HG03460 (cell line): ENCODE measurements around the gene PKP4.

Experiments
- ATAC-seq: cut with Tn5 transposase; IDR thresholded peaks from one replicate; pipeline ENCODE4 v1.9.1; 2021; ENCODE audit not compliant: unreplicated experiment

Gene PKP4

GRCh38 chr2:158495175-158495574, 38.4 kb downstream of the PKP4 start:
- no peak for ATAC-seq

- ATAC-seq, result no peak
Observed at GRCh38 chr2:158496986-158497385, 40.2 kb downstream of the PKP4 start.

DNA sequence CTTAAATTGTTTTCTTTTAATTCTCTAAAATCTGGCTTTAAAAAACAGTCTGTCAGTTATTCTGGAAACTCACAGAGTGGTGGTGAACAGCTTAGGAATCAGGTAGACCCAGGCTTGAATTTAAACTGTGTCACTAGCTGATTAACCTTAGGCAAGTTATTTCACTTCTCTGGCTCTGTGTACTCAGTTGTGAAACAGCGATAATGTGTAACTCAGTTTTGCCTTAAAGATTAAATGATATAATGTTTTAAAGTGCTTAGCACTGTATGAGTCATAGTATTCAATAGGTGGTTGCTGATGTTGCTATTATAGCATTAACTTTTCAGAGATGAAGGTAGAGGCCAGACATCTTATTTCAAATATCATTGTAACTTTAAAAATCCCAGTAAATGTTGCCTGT, 40.7 kb downstream of the PKP4 start:
- no peak for ATAC-seq

GRCh38 chr2:158498043-158498748, 41.4 kb downstream of the PKP4 start:
- ATAC-seq, result no peak

DNA sequence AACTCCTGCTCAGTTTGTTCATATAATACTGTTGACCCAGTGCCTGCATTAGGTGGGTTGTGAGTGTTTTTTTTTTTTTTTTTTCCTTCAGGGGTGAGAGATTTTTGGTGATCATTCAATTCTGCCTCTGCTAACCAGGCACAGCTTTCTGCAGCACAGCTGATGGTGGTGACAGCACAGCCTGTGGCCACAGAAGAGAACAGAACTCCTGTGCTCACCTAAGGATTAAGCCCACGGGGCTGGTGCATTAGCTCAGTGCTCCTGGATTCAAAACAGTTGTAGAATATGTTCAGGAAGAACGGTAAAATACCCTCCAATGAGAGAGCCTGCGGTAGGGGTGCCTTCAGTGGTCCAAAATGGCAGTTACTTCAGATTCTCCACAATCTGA, 42.0 kb downstream of the PKP4 start:
- no peak for ATAC-seq

- ATAC-seq, result no peak
Observed at GRCh38 chr2:158499383-158499782, 42.6 kb downstream of the PKP4 start.

DNA sequence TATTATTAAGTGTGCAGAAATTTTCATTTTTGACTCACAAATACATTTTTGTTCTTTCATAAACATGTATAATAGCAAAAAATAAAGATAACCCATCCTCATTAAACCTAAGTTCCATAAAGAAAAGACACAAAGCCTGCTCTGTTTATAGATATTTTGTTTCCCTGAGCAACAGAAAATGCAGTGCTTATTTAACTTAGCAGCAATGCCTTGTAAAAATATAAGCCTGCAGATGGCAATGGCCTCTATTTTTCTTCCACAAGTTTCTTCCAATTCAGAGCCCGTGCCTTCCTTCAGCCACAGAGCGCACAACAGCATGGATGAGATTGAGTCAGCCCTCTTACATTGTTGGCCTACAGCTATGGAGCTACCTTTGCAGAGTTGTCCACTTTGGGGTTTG, 43.6 kb downstream of the PKP4 start:
- ATAC-seq, result no peak

DNA sequence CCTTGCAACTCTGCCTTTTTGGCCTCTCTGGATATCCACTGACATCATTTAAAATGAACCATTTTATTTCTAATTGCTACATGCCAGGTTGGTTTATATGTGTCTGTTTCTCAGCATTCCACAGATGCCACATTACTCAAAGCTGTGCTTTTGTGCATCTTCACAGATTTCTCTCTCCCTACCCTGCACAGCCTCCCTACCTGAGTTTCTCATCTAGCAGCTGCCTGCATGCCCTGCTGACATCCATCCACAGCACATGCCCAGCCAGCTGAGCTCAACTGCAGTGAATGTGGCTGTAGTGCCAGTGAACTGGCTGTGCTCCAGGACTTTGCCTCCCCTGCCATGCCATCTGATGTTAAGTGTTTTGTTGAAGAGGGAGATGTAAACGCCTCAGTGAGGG, 44.5 kb downstream of the PKP4 start:
- no peak for ATAC-seq

GRCh38 chr2:158502974-158503373, 46.2 kb downstream of the PKP4 start:
- no peak for ATAC-seq

- ATAC-seq, result no peak
Observed at GRCh38 chr2:158504088-158504487, 47.3 kb downstream of the PKP4 start.

DNA sequence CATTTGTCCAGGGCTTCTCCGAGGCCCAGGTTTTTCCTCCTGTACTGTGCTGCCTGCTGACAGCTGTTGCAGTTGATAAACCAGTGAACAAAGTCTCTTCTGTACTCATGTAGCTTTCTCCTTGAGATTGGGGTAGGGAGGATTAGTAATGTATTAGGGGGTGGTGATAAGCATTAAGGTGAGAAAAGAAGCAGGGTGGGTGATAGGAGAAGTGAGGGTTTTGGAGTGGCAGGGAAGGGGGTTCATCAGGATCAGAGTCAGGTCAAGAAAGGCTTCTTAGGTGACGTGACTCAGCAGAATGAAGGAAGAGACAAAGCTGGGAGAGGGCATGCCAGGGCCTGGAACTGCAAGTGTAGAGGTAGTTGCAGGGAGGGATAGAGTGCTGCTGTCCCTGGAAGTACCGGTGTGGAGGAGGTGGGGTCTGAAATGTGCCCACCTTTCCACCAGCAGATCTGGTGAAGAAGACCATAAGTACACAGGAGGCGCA, 48.7 kb downstream of the PKP4 start:
- no peak for ATAC-seq

- ATAC-seq, result no peak
Observed at GRCh38 chr2:158507141-158507540, 50.4 kb downstream of the PKP4 start.

- no peak for ATAC-seq
Observed at GRCh38 chr2:158507679-158508078, 50.9 kb downstream of the PKP4 start.

- ATAC-seq, result no peak
Observed at GRCh38 chr2:158509928-158510797, 53.4 kb downstream of the PKP4 start.

DNA sequence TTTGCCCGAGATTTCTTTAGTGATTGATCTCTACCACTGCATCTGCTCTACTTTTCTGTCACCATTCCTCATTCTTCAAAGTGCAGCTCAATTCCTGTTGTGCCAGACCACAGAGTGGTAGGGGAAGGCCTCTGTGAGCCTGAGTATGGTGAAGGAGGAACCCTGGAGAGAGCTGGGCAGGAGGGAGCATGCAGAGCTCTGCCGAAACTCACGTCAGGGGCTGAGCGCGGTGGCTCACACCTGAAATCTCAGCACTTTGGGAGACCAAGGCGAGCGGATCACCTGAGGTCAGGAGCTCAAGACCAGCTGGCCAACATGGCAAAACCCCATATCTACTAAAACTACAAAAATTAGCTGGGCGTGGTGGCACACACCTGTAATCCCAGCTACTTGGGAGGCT, 54.1 kb downstream of the PKP4 start:
- ATAC-seq, result no peak

DNA sequence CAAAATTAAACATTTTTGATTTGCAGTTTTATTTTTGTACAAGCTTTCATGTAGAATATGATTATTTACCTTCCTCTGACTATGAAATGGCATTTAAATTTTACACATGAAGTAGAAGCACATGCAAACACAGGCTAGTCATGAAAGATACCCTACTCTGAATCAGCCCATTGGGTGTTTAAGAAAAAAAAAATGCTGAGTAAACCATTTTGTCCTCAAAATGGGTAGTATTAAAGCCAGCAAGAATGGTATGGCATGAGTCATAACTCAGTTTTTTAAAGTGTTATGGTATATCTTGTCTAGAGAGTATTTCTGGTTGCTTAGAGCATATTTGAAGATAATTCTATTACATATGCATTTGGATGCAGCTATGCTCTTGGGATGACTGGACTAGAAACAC, 55.0 kb downstream of the PKP4 start:
- no peak for ATAC-seq

- ATAC-seq, result no peak
Observed at GRCh38 chr2:158512323-158512722, 55.6 kb downstream of the PKP4 start.

DNA sequence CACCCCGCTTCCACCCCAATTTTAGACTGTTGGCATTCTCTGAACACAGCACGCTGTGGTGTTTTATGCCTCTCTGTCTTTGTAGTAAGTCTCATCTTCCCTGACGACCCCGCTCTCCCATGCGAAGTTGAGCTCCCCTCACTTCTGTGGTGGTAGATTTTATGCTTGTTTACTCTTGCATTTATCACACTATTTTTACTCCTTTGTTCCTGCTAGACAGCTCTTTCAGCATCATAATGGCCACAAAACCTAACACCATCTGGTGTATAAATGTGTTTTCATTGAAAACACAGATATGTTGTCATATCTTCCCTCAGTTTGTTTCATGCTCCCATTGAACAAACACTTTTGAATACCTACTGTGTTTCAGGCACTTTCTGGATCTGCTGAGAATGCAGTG, 57.1 kb downstream of the PKP4 start:
- no peak for ATAC-seq

DNA sequence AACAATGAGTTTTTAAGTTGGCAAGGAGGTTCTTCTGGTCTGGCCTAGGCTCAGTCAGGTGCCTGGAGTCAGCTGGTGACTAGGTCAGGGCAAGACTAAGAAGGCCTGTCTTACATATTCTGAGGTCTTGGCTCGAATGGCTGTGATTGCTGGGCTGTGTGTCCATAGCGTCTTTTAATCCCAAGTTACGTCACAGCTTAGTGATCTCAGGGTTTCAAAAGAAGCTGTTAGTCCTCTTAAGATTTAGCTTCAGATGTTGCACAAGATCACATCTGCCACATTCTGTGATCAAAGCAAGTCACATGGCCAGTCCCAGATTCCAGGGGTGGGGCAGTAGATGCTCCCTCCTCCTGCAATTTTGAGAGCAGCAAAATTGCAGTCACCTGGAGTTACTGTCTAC, 61.3 kb downstream of the PKP4 start:
- ATAC-seq, result no peak

DNA sequence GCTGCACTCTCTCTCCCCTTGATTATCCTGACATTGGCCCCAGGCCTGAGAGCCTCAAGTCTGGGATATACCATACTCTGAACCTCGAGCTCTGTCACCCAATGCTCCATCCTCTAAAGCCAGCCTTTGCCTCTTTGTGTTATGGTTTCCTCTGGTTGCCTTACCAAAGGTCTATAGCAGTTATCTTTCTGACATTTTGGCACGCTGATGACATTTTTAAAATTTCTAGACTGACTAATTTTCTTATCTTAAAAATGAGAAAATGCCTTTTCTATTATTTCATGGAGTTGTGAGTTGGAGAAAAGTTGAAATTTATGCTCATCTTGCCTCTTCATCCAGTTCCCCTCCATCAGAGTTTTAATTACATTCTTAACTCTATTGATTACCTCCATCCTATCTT, 62.7 kb downstream of the PKP4 start:
- ATAC-seq, result no peak

GRCh38 chr2:158529379-158530259, 72.9 kb downstream of the PKP4 start:
- ATAC-seq, result no peak
